NCI-H1092 treated with DMSO at 0.1 percent for 48 hours (cell line): ENCODE results near the gene RNF41.
"Not testable (repeated sequence)": the region's sequence is repeated elsewhere in the genome, so short reads cannot be mapped to it uniquely, and the experiment has no call there.

Experiments
- DNase-seq: peaks from one replicate; lab custom pipeline; 2025; lab: John Stamatoyannopoulos, UW

Gene RNF41

DNA sequence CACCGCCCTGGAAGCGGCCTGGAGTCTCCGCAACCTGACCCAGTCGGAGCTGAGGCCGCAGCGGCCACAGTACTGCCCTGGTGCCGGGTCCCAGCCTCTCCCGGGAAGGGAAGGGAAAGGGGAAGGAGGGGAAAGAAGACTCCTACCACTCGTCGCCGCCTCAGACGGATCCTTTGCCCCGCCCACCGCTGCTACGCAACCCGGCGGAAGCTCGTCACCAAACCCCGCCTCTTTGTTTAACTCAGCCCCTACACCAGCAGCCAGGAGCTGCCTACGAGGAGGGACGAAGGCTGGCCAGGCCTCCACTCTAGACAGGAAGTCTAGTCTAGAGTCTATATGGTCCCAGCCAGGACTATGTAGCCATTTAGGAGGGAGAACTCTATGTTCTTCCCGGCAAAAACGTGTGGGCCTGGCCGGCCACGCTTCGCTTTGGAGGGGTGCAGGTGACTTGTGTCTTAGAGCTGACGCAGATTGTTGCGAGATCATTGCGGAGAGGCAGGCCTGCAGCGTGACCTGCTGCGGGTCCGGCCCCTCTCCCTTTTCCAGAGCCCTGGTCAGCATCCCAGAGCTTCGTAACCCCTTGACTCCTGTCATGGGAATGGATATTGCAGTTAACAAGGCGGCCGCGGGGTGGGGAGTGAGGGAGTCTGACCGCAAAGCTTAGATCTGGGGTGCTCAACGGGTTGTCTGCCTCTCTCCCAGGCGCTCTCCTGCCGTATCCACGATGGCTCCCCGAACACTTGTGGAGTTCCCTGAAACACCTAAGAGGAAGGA, at the start of gene RNF41:
Gene RNF41, minus strand, starts transcription at position 166 of the 774 bp plus-strand sequence. CDS start 7,875 bp downstream, outside the sequence.
- DNase-seq = peak; percentile 89

DNA sequence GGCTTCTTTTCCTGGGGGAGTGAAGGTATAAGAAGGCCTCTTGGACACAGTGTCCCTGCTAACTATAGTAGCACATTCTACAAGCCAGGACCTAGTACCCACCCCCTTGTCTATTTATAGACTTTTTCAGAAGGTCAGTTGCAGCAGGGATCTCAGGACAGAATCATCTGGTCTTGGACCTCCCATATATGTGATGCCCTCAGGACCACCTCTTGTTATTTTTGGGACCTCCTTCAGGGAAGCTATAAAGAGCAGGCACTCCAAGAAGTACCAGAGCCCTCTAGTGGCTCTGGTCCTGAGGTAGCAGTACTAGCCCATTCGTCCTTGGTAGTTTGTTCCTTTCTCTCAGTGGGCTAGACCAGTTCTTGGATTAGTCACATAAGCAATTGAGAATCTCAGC, 49.3 kb upstream of the RNF41 start:
- DNase-seq = no peak

DNA sequence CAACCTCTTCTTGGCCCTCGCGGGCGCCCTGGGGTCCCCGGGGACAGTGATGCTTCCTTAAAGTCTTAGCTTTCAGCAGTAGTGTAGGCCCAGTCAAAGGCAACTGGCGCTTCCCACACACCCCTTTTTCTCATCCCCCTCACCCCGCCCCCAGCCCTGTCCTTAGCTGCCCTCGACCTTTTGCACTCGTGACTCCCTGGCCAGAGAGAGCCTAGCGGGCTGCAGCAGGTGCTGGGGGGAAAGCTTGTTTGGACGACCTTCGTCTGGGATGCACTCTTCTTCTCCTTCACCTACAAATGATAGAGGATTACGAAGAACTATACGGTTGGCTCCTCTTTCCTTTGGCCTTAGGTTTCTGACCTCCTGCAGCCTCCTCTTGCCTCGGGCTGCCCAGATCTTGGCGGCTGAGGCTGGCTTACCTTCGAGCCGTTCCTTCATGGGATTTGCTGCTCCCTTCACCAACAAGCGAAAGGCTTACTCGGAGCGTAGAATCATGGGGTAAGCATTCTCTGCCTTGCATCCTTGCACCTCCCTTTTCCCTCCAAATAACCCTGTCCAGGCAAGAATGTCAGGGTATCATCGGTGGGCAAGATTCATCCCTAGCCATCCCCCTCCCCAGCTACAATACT, 45.8 kb upstream of the RNF41 start:
- no peak for DNase-seq

DNA sequence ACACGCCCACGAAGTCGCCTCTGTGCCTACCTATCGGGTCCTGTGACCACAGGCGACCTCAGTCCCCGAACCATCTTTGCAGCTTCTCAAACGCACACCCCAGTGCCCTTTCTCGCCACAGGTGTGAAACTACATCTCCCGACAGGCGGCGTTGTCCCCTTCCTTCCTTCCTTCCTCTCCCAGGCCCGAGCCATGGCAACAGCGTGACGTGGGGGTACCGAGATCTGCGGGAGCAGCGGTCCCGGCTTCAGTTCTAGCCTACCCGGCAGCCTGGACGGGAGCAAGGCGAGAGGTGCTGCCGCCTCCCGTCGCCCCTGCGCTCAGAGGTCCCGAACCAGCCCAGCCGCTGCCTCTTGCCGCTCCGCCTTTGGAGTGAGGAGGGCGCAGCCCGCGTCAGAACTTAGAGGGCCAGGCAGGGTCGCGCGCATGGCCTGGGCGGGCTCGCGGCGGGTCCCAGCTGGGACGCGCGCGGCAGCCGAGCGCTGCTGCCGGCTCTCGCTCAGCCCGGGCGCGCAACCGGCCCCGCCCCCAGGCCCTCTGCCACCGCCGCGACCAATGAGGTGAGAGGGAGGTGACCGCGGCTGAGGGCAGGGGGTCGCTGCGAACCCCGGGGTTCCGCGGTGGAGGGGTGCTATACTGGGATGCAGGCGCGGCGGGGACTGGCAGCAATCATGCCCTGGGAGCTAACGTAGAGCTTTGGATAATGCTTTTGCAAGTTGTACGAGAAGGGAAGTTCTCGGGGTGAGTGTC, 45.1 kb upstream of the RNF41 start, which contains the start of gene COQ10A:
Gene COQ10A, plus strand, starts transcription at position 250 of the 750 bp plus-strand sequence. Its CDS starts 177 bp downstream, at position 427.
- peak; percentile 75 for DNase-seq

DNA sequence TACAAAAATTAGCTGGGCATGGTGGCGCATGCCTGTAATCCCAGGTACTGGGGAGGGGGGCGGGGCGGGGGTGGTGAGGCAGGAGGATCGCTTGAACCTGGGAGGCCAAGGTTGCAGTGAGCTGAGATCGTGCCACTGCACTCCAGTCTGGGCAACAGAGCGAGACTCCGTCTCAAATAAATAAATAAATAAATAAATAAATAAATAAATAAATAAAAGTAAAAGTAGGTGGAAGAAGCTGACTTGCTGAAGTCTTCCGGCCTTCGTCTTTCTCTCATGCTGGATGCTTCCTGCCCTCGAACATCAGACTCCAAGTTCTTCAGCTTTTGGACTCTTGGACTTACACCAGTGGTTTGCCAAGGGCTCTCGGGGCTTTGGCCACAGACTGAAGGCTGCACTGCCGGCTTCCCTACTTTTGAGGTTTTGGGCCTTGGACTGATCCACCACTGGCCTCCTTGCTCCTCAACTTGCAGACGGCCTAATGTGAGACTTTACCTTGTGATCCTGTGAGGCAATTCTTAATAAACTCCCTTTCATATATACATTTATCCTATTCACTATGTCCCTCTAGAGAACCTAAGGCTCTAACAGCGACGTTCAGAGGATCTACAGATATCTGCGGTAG, 44.5 kb upstream of the RNF41 start:
- DNase-seq = not testable (repeated sequence)

DNA sequence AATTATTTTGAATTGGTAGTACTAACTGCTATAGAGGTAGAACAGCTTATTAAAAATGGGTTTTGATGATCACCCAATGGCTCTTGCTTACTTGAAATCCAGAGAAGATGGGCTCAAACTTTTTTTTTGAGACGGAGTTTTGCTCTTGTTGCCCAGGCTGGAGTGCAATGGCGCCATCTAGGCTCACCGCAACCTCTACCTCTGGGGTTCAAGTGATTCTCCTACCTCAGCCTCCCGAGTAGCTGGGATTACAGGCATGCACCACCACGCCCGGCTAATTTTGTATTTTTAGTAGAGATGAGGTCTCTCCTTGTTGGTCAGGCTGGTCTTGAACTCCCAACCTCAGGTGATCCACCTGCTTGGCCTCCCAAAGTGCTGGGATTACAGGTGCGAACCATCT, 41.2 kb upstream of the RNF41 start:
- not testable (repeated sequence) for DNase-seq

DNA sequence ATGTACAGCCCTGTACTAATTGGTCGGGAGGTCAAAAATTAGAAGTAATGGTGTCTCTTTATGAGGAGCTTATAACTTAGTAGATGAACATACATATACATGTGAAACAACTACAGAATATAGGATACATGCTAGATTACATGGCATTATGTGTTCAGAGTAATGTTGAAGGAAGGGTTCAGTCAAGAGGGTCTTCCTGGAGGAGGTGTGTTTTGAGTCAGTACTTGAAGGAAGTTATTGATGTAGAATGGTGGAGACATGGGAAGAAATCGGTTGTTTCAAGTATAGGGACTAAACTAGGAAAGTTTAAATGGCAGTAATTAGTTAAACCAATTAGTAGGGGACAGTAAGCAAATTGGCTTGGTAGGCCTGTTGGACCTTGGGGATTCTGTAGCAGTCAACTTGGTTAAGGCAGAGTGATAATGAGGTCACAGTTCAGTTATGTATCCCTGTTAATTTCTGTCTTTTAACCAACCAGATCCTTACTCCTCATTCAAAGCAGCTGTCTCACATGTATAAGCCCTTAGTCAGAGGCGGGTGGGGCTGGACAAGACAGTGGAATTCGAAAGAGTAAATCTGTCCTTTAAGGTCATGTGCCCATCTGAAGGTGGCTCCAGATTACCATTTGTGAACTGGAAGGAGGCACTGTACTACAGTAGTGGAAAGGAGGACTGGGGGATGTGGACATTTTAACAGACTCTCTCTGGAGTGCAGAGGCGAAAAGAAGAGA, 39.9 kb upstream of the RNF41 start:
- DNase-seq = no peak

DNA sequence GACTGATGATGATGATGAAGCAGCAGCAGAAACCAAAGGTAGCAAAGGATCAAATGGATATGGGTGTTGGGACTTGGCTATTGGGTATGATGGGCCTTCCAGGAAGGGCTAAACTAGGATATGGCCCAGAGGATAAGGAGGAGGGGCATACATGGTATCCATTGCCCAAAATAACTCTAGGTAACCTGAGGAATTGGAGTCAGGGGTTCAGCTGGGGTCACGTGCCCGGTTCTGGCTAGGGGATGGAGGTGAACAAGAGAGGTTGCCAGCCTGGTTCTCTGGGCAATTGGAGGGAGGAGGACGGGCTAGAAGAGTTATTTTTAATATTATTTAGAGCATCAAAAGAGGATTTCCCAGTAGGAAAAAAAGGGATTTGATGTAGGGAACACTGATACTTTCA, 39.2 kb upstream of the RNF41 start:
- no peak for DNase-seq

DNA sequence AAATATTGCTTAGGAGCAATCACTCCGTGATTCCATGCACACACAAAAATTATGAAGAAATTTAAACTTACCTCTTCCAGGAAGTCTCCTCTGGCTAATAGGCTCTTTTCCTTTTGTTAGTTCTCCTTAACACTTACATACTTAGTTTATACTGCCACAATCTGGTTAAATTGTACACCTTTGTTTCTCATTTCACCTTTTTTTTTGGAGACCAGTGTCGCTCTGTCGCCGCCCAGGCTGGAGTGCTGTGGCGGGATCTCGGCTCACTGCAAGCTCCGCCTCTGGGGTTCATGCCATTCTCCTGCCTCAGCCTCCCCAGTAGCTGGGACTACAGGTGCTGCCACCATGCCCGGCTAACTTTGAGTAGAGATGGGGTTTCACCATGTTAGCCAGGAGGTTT, 38.7 kb upstream of the RNF41 start:
- DNase-seq = no peak

DNA sequence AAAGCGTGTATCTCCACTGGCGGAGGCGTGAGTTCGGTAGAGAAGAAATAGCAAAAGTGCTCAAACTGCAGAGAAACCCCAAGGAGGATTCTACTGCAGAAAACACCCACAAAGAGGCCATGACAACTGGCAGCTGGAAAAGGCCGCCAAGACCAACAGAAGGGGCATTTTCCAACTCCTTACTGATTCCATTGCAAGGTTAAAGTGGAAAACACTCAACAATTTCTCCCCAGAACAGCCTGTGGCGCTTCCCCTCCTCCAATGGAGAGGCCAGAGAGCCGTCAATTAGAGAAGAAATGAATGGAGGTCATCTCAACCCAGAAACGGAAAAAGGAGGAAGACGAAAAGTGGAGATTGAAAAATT, 37.1 kb upstream of the RNF41 start:
- no peak for DNase-seq

DNA sequence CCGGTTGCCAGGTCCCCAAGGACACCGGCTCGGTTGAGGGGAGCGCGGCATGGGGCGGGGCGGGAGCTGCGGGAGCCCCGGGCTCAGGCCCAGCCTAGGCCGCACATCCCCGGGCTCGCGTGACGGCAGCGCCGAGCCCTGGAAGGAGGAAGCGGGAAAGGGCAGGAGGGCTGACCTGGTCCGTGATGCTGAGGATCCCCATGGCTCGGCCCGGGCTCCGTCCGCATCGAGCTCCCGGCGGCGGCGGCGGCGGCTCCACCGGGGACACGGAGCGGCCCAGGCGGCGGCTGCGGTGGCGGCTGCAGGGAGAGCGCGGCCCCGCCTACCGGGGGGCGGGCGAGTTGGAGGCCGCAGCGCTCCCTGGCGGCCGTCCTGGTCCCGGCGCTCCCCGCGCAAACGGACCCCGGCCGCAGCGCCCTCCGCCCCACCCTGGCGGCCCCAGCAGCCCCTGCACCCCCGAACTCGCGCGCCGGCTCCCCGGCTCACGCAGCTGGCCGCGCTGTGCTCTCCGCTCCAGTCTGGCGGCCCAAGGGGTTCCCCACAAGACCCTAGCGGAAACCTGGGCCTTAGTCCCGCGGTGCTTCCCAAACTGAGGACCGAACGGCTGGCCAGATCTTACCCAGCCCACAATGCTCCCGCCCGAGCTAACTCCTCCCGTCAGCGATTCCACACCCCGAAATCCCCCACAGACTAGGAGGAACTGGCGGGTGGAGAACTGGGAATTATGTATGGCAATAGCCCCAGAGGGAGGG, 36.5 kb upstream of the RNF41 start, which contains the start of gene ANKRD52:
Gene ANKRD52, minus strand, starts transcription at position 317 of the 752 bp plus-strand sequence. Its CDS starts 115 bp downstream, at position 202.
- DNase-seq = peak; percentile 71

DNA sequence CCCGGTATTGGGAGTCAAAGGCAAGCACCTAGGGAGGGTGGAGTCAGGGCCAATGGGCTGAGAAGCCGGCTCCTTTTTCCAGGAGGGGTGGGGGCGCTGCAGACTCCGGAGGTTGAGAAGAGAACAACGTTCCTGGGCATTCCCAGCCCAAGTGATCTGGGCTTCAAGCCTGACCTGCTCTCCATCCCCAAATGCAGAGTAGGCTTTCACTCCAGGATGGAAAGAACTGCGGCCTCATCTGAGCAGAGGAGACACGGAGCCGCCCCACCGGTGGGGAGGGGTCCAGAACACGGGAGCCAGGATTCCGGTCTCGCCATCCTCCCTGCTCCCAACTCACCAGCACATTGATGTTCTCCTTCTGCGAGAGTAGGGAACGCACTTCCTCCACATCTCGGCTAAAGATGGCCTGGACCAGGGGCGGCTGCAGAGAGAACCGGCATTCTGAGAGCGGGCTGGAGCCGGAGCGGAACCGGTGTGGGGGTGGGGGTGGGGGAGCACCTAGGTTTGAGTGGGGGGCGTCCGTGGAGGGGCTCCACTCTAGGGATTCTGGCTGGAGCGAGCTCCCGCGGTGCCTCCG, 35.9 kb upstream of the RNF41 start:
- no peak for DNase-seq

DNA sequence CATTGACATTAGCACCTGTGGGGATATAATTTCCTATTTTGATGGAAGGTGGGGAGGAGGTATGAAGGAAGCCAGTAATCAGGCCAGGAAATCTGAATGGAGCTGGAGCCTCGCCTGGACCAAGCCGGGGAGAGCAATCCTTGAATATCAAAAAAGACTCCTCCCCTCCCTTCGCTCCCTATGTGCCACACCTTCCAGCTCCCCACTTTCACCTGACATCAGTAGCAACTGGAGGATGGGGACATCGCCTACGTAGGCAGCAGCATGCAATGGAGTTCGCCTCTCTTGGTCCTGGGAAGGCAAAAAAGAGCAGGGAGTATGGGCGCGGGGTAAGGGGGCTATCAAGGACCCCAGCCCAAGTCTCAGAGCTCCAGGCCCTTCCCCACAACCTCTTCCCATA, 35.3 kb upstream of the RNF41 start:
- DNase-seq = no peak

DNA sequence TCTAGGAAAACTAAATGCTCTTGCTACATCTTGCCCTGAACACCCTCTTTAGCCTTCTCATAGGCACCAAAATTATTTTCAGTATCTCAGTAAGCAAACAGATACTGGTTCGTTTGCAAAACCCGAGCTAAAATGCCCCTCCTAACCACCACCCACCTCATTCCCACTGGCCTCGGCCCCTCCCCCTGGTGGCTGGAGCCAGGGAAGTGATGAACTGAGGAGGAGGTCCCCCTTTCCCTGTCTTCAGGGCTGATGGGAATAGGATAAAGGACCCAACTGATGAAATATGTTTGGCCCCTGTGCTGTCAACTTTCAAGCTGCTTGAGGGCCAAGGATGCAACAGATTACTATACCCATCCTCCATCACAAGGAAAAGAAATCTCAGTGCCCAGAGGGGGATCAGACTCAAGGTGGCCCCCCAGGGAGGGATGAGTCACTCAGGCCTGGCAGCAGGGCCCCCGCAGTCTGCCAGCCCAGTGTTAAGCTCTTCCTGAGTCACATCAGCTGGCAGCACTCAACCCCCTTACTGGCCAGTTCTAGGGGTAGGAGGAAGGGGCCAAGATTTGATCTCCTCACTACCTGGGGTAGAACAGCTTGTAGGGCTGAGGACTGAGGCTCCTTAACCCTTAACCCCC, 34.7 kb upstream of the RNF41 start:
- DNase-seq = no peak

DNA sequence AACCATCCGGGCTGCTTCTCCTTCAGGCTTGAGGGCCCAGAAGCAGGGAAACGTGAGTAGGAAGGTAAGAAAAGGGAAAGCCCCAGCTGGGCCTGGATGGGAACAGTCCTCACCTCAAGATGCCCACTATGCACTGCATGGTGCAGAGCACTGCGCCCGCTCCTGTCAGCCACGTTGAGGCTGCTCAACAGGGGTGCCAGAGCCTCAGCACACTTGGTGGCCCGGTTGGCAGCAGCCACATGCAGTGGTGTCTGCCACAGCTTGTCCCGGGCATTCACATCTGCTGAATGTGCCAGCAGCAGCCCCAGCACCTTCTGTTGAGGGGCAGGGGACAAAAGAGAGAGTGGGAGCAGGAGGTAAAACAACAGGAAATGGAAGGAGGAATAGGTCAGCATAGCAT, 33.9 kb upstream of the RNF41 start:
- DNase-seq = no peak

DNA sequence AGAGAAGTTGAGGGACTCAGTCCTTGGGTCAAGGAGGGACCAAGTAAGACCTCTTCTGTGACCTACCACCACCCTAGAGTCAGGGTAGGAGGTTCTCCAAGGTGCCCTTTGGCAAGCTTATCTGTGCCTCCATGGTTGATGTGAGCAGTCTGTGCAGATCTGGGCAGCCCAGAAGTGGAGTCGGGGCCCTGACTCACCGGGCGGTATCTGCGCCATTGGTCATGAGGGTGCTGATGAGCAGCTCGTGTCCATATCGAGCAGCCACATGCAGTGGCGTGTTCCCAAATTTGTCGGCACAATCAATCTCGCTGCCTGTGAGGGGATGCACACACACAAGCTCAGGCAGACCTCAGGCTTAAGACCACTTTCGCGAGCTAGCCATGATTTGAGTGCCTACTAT, 31.4 kb upstream of the RNF41 start:
- no peak for DNase-seq

DNA sequence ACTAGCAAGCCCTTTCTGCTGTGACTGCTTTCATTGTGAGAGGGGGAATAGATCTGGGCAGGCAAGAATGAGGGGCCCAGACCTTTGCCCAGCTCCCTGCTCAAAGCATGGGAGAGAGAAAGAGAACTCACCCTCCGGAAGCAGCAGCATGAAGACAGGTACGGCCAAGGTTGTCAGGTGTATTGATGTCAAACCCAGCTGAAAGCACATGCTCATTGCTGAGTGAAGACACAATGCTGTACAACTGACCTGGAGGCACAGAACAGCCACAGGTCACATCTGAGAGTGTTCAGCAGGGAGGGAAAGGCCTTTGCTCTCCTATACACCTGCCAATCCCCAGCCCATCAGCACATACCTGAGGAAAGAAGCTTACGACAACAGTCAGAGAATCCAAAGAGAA, 30.9 kb upstream of the RNF41 start:
- DNase-seq = no peak

DNA sequence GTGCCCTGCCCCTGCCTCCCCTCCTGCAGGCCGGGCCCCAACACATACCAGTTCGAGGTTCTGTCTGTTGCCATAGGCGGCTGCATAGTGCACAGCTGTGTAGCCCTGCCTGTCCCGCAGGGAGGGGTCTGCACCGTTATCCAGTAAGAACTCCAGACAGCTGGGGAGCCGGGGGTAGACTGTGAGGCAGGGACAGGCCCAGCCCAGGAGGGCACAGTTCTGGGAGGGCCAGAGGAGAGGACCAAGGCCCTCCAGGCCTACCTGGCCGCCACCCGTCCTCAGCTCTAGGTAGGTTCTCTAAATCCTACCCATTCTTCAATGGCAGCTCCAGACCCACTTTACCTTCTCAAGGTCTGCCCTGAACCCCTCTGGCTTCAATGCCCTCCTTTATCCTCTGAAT, 27.0 kb upstream of the RNF41 start:
- DNase-seq = no peak

DNA sequence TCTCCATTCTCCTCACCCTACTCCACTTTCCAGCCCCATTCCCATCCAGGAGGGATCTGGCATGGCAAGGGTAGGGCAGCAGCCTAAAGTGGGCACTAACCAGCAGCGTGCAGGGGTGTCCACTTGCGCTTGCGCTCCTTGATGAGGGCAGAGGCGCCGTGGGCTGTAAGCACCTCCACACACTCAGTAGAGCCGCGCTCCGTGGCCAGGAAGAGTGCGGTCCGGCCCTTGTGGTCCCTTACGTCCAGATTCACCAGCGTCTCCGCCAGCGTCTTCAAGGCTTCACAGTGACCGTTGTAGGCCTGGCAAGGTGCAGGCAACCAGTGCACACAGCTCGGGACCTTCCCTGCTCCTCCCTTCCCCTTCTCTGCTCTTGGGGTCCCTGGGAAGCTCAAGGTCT, 26.2 kb upstream of the RNF41 start:
- no peak for DNase-seq

DNA sequence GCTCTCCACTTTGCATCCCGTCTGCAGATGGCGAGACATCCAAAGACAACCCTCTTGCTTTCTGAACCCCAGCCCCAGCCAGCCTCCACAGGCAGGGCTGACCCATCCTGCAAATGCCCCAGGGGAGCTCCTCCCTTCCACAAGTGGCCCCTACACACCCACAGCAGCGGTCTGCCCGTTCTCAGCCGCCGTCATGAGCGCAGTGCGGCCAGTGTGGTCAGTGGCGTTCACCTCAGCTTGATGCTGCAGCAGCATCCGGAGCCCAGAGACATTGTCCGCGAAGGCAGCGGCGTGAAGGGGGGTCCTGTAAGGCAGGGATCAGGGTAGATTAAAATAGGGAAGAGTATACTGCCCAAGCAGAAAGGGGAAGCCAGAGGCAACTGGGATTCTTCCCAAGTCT, 22.8 kb upstream of the RNF41 start:
- DNase-seq = no peak
